Keratinocyte (primary cell): ENCODE results near the gene ADAMTS15. TPM values are rescaled to one million over a fixed set of nuclear protein-coding genes. Genes with fewer than 3 reads are reported as not detected.

ENCODE experiments used
- DNase-seq: peaks from one replicate; pipeline ENCODE4 v3.0.0-alpha.2; 2011; ENCODE audit warnings: low read depth, missing footprints, low spot score
- FAIRE-seq: peaks from 2 replicates; lab custom pipeline; 2011; peaks lifted over from hg19 to GRCh38; lab: Jason Lieb, UNC
- H2AFZ ChIP-seq: 2 replicates; pipeline ENCODE4 v1.6.0; 2012; ENCODE audit warnings: low read length, control low read depth, inconsistent platforms; ENCODE audit not compliant: control insufficient read depth
- H3K27ac ChIP-seq: 2 replicates; pipeline ENCODE4 v1.5.1; 2011; ENCODE audit warnings: low read length; ENCODE audit not compliant: control insufficient read depth, insufficient read depth
- H3K27me3 ChIP-seq: 3 replicates; pipeline ENCODE4 v1.6.0; 2011; ENCODE audit warnings: low read length; ENCODE audit not compliant: control insufficient read depth, insufficient read depth; ENCODE audit errors: extremely low read depth
- H3K36me3 ChIP-seq, 2 experiments: 2 replicates in 1 of 2; 3 replicates in 1 of 2; pipeline ENCODE4 v1.5.1; 2011; ENCODE audit warnings: low read length in 2 of 2, mild to moderate bottlenecking in 1 of 2; ENCODE audit not compliant: control insufficient read depth in 2 of 2, insufficient read depth in 2 of 2; ENCODE audit errors: extremely low read depth in 1 of 2
- H3K4me1 ChIP-seq: 3 replicates; pipeline ENCODE4 v1.5.1; 2011; ENCODE audit warnings: low read length; ENCODE audit not compliant: control insufficient read depth, insufficient read depth; ENCODE audit errors: extremely low read depth
- H3K4me2 ChIP-seq: 3 replicates; pipeline ENCODE4 v1.6.0; 2011; ENCODE audit warnings: low read depth, low read length; ENCODE audit not compliant: control insufficient read depth, insufficient read depth; ENCODE audit errors: extremely low read depth
- H3K4me3 ChIP-seq, 3 experiments: fragments of 200-600 bp in 1 of 3; sonication (generic) in 1 of 3; 2 replicates in 2 of 3; 3 replicates in 1 of 3; pipeline ENCODE4 v1.5.1; 2011 to 2016; ENCODE audit warnings: low read length in 3 of 3, mild to moderate bottlenecking in 3 of 3, control low read depth in 2 of 3, inconsistent platforms in 1 of 3, low read depth in 1 of 3, mixed read lengths in 1 of 3, mixed run types in 1 of 3, moderate library complexity in 1 of 3; ENCODE audit not compliant: control insufficient read depth in 2 of 3, insufficient read depth in 2 of 3; ENCODE audit errors: extremely low read depth in 1 of 3
- H3K79me2 ChIP-seq: 2 replicates; pipeline ENCODE4 v1.6.0; 2012; ENCODE audit warnings: low read length; ENCODE audit not compliant: control insufficient read depth, insufficient read depth
- H3K9ac ChIP-seq: 3 replicates; pipeline ENCODE4 v1.6.0; 2011; ENCODE audit warnings: low read length; ENCODE audit not compliant: control insufficient read depth, insufficient read depth; ENCODE audit errors: extremely low read depth
- H3K9me1 ChIP-seq: 3 replicates; pipeline ENCODE4 v1.6.0; 2011; ENCODE audit warnings: low read length; ENCODE audit not compliant: control insufficient read depth, insufficient read depth; ENCODE audit errors: extremely low read depth
- H3K9me3 ChIP-seq: 2 replicates; pipeline ENCODE4 v1.5.1; 2012; ENCODE audit warnings: low read depth, low read length; ENCODE audit not compliant: control insufficient read depth
- H4K20me1 ChIP-seq: 3 replicates; pipeline ENCODE4 v1.6.0; 2011; ENCODE audit warnings: low read length; ENCODE audit not compliant: control insufficient read depth, insufficient read depth; ENCODE audit errors: extremely low read depth
- EZH2 ChIP-seq: IDR thresholded peaks from one replicate; pipeline ENCODE4 v1.6.1; 2012; ENCODE audit warnings: inconsistent platforms, mild to moderate bottlenecking, low read length, moderate library complexity
- dilution Hi-C: fragments of 300-500 bp; cut with MboI; formaldehyde crosslinking; loops from one replicate; pipeline ENCODE4 v1.7.0; 2020; ENCODE audit warnings: low sequenced_read_pairs; ENCODE audit not compliant: extremely low pct_ligation_motif_present
- polyA plus RNA-seq, 5 experiments: library from polyadenylated mRNA; depleted of rRNA in 3 of 5; stranded (reverse) in 3 of 5; stranded (forward) in 1 of 5; unstranded in 1 of 5; fragments of >200 nt; gene quantifications; 1 replicate in 1 of 5; 2 replicates in 3 of 5; 3 replicates in 1 of 5; pipeline versions ENCODE4 v1.2.1 to v1.2.3, GENCODE V29; 2011 to 2012; ENCODE audit warnings: missing spikeins in 2 of 5, low read depth in 1 of 5, low replicate concordance in 1 of 5
- TF ChIP-seq, protein P1 (sequence below), 3 experiments: IDR thresholded peaks in 1 of 3; conservative IDR thresholded peaks in 1 of 3; optimal IDR thresholded peaks in 1 of 3; 2 replicates in 2 of 3; 3 replicates in 1 of 3; pipeline versions ENCODE3 to v1.5.1; 2011; ENCODE audit warnings: low read length in 3 of 3, mild to moderate bottlenecking in 3 of 3, moderate library complexity in 2 of 3, control low read depth in 1 of 3, inconsistent platforms in 1 of 3; ENCODE audit not compliant: insufficient read depth in 2 of 3; ENCODE audit errors: extremely low read depth in 1 of 3

ADAMTS15 gene
- polyA plus RNA-seq, 1 donor (not counting 4 experiments of a cell fraction or from before 2014, with no cell fraction given), result 0.30 TPM

DNA sequence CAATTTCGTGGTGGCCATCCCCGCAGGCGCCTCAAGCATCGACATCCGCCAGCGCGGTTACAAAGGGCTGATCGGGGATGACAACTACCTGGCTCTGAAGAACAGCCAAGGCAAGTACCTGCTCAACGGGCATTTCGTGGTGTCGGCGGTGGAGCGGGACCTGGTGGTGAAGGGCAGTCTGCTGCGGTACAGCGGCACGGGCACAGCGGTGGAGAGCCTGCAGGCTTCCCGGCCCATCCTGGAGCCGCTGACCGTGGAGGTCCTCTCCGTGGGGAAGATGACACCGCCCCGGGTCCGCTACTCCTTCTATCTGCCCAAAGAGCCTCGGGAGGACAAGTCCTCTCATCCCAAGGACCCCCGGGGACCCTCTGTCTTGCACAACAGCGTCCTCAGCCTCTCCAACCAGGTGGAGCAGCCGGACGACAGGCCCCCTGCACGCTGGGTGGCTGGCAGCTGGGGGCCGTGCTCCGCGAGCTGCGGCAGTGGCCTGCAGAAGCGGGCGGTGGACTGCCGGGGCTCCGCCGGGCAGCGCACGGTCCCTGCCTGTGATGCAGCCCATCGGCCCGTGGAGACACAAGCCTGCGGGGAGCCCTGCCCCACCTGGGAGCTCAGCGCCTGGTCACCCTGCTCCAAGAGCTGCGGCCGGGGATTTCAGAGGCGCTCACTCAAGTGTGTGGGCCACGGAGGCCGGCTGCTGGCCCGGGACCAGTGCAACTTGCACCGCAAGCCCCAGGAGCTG lies 24.8 kb downstream of the ADAMTS15 start:
- TF ChIP-seq, protein P1, sequence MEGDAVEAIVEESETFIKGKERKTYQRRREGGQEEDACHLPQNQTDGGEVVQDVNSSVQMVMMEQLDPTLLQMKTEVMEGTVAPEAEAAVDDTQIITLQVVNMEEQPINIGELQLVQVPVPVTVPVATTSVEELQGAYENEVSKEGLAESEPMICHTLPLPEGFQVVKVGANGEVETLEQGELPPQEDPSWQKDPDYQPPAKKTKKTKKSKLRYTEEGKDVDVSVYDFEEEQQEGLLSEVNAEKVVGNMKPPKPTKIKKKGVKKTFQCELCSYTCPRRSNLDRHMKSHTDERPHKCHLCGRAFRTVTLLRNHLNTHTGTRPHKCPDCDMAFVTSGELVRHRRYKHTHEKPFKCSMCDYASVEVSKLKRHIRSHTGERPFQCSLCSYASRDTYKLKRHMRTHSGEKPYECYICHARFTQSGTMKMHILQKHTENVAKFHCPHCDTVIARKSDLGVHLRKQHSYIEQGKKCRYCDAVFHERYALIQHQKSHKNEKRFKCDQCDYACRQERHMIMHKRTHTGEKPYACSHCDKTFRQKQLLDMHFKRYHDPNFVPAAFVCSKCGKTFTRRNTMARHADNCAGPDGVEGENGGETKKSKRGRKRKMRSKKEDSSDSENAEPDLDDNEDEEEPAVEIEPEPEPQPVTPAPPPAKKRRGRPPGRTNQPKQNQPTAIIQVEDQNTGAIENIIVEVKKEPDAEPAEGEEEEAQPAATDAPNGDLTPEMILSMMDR (optimal IDR thresholded peaks at IDR 0.05 in 1 of 3, IDR thresholded peaks at IDR 0.05 in 1 of 3, conservative IDR thresholded peaks at IDR 0.05 in 1 of 3; ENCODE audit: extremely low read depth in 1 of 3, insufficient read depth in 2 of 3, low read length in 3 of 3), result no peak
- no peak for TF ChIP-seq EZH2
- H4K20me1 ChIP-seq, result no peaks in the 10 kb centered on the region
- H3K9me1 ChIP-seq, result no peaks in the 10 kb centered on the region
- dilution Hi-C loops, result no loop called here
- no peak overlapping the region for H3K9ac ChIP-seq
- DNase-seq (no peak), FAIRE-seq (no peak)
- H3K4me3 ChIP-seq, result no peak overlapping the region
- no peak overlapping the region for H3K27ac ChIP-seq
- no peaks in the 10 kb centered on the region for H3K9me3 ChIP-seq
- H3K27me3 ChIP-seq, result no peaks in the 10 kb centered on the region
- H2AFZ ChIP-seq, result no peak overlapping the region
- no peaks in the 10 kb centered on the region for H3K79me2 ChIP-seq
- H3K4me2 ChIP-seq, result no peak overlapping the region
- no peaks in the 10 kb centered on the region for H3K36me3 ChIP-seq
- H3K4me1 ChIP-seq, result no peaks in the 10 kb centered on the region

DNA sequence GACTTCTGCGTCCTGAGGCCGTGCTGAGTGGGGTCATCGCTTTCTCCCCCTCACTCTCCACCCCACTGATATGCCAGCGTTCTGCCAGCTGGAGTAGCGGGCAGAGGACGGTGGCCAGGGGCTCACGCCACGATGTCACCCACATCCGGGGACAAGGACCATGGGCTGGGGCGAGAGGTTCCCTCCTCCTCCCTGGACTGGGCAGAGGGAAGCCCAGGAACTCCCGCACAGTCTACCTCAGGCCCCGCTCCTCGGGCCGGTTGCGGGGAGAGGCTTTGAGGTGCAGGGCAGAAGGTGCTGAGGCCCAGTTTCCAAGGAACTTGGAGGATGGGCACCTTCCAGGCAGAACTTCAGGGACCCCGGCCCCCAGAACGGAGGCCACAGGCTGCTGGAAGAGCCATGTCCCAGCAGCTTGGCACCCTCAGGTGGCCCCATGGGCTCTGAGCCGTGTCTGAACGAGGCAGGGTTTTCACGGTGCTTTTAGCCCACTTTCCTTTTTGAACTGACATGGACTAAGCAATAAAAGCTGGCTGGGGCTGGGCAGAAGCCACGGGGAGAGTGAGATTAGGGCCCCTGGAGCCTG lies 25.4 kb downstream of the ADAMTS15 start:
- dilution Hi-C loops, result no loop called here
- FAIRE-seq, result no peak

More for the DNA sequence above, 25.4 kb downstream of the ADAMTS15 start:
- no peak overlapping the region for H2AFZ ChIP-seq
- H3K4me2 ChIP-seq, result no peak overlapping the region
- no peak overlapping the region for H3K9ac ChIP-seq
- no peak overlapping the region for H3K27ac ChIP-seq
- no peaks in the 10 kb centered on the region for H3K36me3 ChIP-seq
- no peaks in the 10 kb centered on the region for H3K9me3 ChIP-seq
- no peak overlapping the region for H3K4me3 ChIP-seq
- H3K27me3 ChIP-seq, result no peaks in the 10 kb centered on the region
- no peaks in the 10 kb centered on the region for H4K20me1 ChIP-seq
- TF ChIP-seq, protein P1 (optimal IDR thresholded peaks at IDR 0.05 in 1 of 3, IDR thresholded peaks at IDR 0.05 in 1 of 3, conservative IDR thresholded peaks at IDR 0.05 in 1 of 3; ENCODE audit: extremely low read depth in 1 of 3, insufficient read depth in 2 of 3, low read length in 3 of 3), result no peak
- TF ChIP-seq EZH2, result no peak
- H3K79me2 ChIP-seq, result no peaks in the 10 kb centered on the region
- H3K4me1 ChIP-seq, result no peaks in the 10 kb centered on the region
- no peaks in the 10 kb centered on the region for H3K9me1 ChIP-seq
- DNase-seq, result no peak
